OCI-LY1 (cell line): ENCODE measurements around the gene PPIB.

ENCODE experiments used
- H2AFZ ChIP-seq: fragments of 200-600 bp; sonication (generic), shearing (Covaris generic); 2 replicates; pipeline ENCODE4 v1.6.0; 2014; ENCODE audit warnings: antibody characterized with exemption, mild to moderate bottlenecking, low read length
- H3F3A ChIP-seq: fragments of 200-600 bp; sonication (generic), shearing (Covaris generic); 2 replicates; pipeline ENCODE4 v1.6.0; 2014; ENCODE audit warnings: mild to moderate bottlenecking, antibody characterized with exemption, low read length, moderate library complexity; ENCODE audit not compliant: insufficient read depth
- H3K27ac ChIP-seq: fragments of 200-600 bp; sonication (generic); 2 replicates; pipeline ENCODE4 v1.5.1; 2014; ENCODE audit warnings: low read length, mixed run types, mild to moderate bottlenecking, low read depth; ENCODE audit not compliant: poor library complexity, severe bottlenecking
- H3K27me3 ChIP-seq: fragments of 200-600 bp; sonication (generic); 2 replicates; pipeline ENCODE4 v1.6.0; 2014; ENCODE audit warnings: antibody characterized with exemption, mild to moderate bottlenecking, low read length, moderate library complexity; ENCODE audit not compliant: insufficient read depth
- H3K36me3 ChIP-seq: fragments of 200-600 bp; sonication (generic); 2 replicates; pipeline ENCODE4 v1.6.1; 2014; ENCODE audit warnings: mild to moderate bottlenecking, antibody characterized with exemption, low read length, moderate library complexity, mixed read lengths; ENCODE audit not compliant: insufficient read depth
- H3K4me1 ChIP-seq: fragments of 200-600 bp; sonication (generic); 2 replicates; pipeline ENCODE4 v1.5.1; 2014; ENCODE audit warnings: mild to moderate bottlenecking, low read length, moderate library complexity; ENCODE audit not compliant: insufficient read depth, severe bottlenecking
- H3K4me2 ChIP-seq: fragments of 200-600 bp; sonication (generic), shearing (Covaris generic); 2 replicates; pipeline ENCODE4 v1.6.1; 2014; ENCODE audit warnings: low read length
- H3K4me3 ChIP-seq: fragments of 200-600 bp; sonication (generic); 2 replicates; pipeline ENCODE4 v1.5.1; 2014; ENCODE audit warnings: low read length, low read depth, mild to moderate bottlenecking, mixed read lengths; ENCODE audit not compliant: poor library complexity, severe bottlenecking
- H3K79me2 ChIP-seq: fragments of 200-600 bp; shearing (Covaris generic); 2 replicates; pipeline ENCODE4 v1.6.1; 2016; ENCODE audit warnings: mixed run types, low read length, mixed read lengths; ENCODE audit not compliant: insufficient read depth
- H3K9ac ChIP-seq: fragments of 200-600 bp; sonication (generic), shearing (Covaris generic); 2 replicates; pipeline ENCODE4 v1.6.1; 2014; ENCODE audit warnings: mild to moderate bottlenecking, low read length, mixed read lengths
- H3K9me2 ChIP-seq: fragments of 200-600 bp; sonication (generic), shearing (Covaris generic); 2 replicates; pipeline ENCODE4 v1.6.1; 2014; ENCODE audit warnings: low read depth, mild to moderate bottlenecking, low read length, mixed read lengths
- H3K9me3 ChIP-seq: fragments of 200-600 bp; shearing (Covaris generic); 2 replicates; pipeline ENCODE4 v1.6.1; 2014; ENCODE audit warnings: low read length, mixed read lengths
- H4K20me1 ChIP-seq: fragments of 200-600 bp; sonication (generic), shearing (Covaris generic); 2 replicates; pipeline ENCODE4 v1.6.0; 2016; ENCODE audit warnings: mild to moderate bottlenecking, low read length; ENCODE audit not compliant: insufficient read depth
- EZH2 ChIP-seq: fragments of 200-600 bp; sonication (generic), shearing (Covaris generic); IDR thresholded peaks from 2 replicates; pipeline ENCODE4 v1.8.0; 2017; ENCODE audit warnings: borderline replicate concordance, mixed run types, mild to moderate bottlenecking, antibody characterized with exemption, low read length, moderate library complexity, mixed read lengths
- TF ChIP-seq, protein P1 (sequence below): fragments of 200-600 bp; sonication (generic), shearing (Covaris generic); IDR thresholded peaks from 2 replicates; pipeline ENCODE4 v1.5.1; 2017; ENCODE audit warnings: mild to moderate bottlenecking, antibody characterized with exemption, low read length, moderate library complexity, mixed read lengths

PPIB gene

DNA sequence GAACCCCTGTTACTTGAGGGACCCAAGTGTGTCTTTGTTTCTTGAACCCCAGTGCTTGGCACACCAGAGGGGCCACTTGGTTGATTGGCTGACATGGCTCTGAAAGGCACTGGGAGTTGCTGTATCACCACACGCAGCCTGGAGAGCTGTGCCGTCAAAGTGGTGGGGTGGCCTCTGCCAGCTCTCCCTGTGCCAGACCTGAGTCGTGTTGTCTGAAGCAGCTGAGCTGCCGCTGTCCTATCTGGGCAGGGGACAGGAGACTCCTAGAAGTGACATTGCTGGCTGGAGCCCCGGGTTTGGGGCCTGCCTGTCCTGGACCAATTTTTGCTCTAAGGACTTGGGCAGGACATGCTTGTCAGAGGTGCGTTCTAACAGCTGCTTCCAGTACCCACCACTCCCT is 16.8 kb downstream of the PPIB start:
- no peak overlapping the region for H3K4me2 ChIP-seq
- TF ChIP-seq, protein P1, sequence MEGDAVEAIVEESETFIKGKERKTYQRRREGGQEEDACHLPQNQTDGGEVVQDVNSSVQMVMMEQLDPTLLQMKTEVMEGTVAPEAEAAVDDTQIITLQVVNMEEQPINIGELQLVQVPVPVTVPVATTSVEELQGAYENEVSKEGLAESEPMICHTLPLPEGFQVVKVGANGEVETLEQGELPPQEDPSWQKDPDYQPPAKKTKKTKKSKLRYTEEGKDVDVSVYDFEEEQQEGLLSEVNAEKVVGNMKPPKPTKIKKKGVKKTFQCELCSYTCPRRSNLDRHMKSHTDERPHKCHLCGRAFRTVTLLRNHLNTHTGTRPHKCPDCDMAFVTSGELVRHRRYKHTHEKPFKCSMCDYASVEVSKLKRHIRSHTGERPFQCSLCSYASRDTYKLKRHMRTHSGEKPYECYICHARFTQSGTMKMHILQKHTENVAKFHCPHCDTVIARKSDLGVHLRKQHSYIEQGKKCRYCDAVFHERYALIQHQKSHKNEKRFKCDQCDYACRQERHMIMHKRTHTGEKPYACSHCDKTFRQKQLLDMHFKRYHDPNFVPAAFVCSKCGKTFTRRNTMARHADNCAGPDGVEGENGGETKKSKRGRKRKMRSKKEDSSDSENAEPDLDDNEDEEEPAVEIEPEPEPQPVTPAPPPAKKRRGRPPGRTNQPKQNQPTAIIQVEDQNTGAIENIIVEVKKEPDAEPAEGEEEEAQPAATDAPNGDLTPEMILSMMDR: no peak
- TF ChIP-seq EZH2: no peak
- H3K9ac ChIP-seq: no peak overlapping the region
- H3F3A ChIP-seq: no peaks in the 10 kb centered on the region
- no peaks in the 10 kb centered on the region for H3K9me3 ChIP-seq
- H4K20me1 ChIP-seq: no peaks in the 10 kb centered on the region
- H3K4me3 ChIP-seq: no peak overlapping the region
- peaks cover 18% of the 10 kb centered on the region for H3K4me1 ChIP-seq
- H3K27ac ChIP-seq: no peak overlapping the region
- H3K79me2 ChIP-seq: no peaks in the 10 kb centered on the region
- peaks cover 16% of the 10 kb centered on the region; the same call in 1 of the 2 replicates for H3K36me3 ChIP-seq
- H2AFZ ChIP-seq: no peak overlapping the region
- no peaks in the 10 kb centered on the region for H3K27me3 ChIP-seq
- H3K9me2 ChIP-seq: no peaks in the 10 kb centered on the region

DNA sequence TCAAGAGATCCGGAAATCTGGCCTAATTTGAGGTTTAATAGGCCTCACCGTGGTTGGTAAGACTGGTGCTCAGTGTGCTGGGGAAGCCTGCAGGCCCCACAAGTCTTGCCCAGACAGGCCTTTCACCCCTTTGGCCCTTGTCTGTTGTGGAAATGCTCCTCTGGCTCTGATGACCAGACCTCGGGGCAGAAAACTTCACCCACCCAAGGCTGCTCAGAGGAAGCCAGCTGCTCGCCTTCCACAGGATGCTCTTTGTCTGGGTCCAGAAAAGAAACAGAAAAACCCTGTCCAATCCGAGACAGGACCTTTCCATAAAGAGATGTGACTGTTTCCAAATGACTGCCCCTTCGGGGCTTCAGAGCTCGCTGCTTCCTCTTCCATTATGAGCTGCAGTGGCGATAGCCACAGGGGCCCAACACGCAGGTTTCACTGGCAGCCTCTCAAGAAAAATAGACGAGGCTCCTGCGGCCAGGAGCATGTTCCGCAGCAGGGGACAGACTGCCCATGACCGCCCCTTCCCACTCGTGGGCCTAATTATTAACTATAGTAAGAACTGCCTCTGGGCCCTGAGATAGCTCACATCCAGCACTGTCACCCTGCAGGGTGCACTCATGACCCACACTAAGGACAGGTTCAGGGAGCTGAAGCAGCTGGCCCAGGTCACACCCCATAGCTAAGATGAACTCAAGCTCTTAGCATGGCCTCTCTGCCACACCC is 18.1 kb downstream of the PPIB start:
- Histone ChIP-seq H3K36me3 (peaks cover 16% of the 10 kb centered on the region; the same call in 1 of the 2 replicates), H3K9me2 (no peaks in the 10 kb centered on the region), H4K20me1 (no peaks in the 10 kb centered on the region), H2AFZ (no peak overlapping the region), H3K27me3 (no peaks in the 10 kb centered on the region), H3K27ac (peak overlapping the region; percentile 15), H3K79me2 (no peaks in the 10 kb centered on the region), H3K4me2 (no peak overlapping the region), H3K4me1 (peaks cover 10% of the 10 kb centered on the region), H3F3A (no peaks in the 10 kb centered on the region), H3K9me3 (no peaks in the 10 kb centered on the region), H3K4me3 (no peak overlapping the region), H3K9ac (no peak overlapping the region)
- no peak for TF ChIP-seq EZH2
- TF ChIP-seq, protein P1: no peak

DNA sequence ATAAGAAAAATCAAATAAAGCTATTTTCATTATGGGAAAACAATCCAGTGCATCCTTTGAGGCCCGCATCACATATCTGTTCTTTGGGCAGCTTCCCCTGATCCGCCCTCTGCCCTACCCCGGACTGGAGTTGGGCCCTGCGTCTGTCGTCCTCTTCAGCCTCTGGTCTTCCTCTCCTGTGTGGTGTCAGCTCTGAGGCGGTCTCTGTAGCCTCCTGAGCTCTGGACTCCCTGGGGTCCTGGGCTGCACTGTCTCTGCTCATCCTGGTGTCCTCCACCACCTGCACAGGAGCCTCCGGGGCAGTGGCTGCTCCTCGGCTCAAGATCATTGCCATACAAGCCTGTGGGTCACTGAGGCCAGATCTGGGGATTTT is 18.6 kb downstream of the PPIB start:
- H3K9ac ChIP-seq: no peak overlapping the region
- no peaks in the 10 kb centered on the region for H4K20me1 ChIP-seq
- H3K9me3 ChIP-seq: no peaks in the 10 kb centered on the region
- no peak for TF ChIP-seq EZH2
- TF ChIP-seq, protein P1: no peak
- no peaks in the 10 kb centered on the region for H3K79me2 ChIP-seq
- no peak overlapping the region for H3K4me3 ChIP-seq
- no peaks in the 10 kb centered on the region for H3K27me3 ChIP-seq
- H2AFZ ChIP-seq: no peak overlapping the region
- H3K9me2 ChIP-seq: no peaks in the 10 kb centered on the region
- H3K4me2 ChIP-seq: no peak overlapping the region
- H3K4me1 ChIP-seq: peaks cover 10% of the 10 kb centered on the region
- H3K36me3 ChIP-seq: peaks cover 16% of the 10 kb centered on the region; the same call in 1 of the 2 replicates
- no peaks in the 10 kb centered on the region for H3F3A ChIP-seq
- H3K27ac ChIP-seq: peak overlapping the region; percentile 15
